Omental fat pad (tissue), 4 donors: ENCODE results near the gene PROZ. TPM values are rescaled to one million over a fixed set of nuclear protein-coding genes. Genes with fewer than 3 reads are reported as not detected.

ENCODE experiments used
- ATAC-seq: fragments of 150-250 bp; one replicate; pipeline ENCODE4 v1.9.1; 2016; ENCODE audit warnings: mild to moderate bottlenecking, moderate library complexity; ENCODE audit not compliant: low FRiP score
- DNase-seq: peaks from one replicate; pipeline ENCODE4 v3.0.0-alpha.2; 2019; ENCODE audit warnings: low spot score
- CTCF ChIP-seq, 3 donors: fragments of 450-650 bp; IDR thresholded peaks; one replicate each; pipeline ENCODE4 v1.5.1; 2016 to 2017; ENCODE audit warnings: antibody characterized with exemption in 3 of 3, mild to moderate bottlenecking in 3 of 3, moderate library complexity in 2 of 3
- total RNA-seq, 4 donors: library from RNA; depleted of rRNA; stranded (reverse); fragments of >200 nt; gene quantifications; one replicate each; pipeline ENCODE4 v1.1.0, GENCODE V29; 2016

PROZ gene
- total RNA-seq, 4 donors from 2014 or later, result not detected

- TF ChIP-seq CTCF (IDR thresholded peaks at IDR 0.05), result no peak
- no peak for DNase-seq
- ATAC-seq, result no peak
These were observed 13.0 kb upstream of the PROZ start for GRCh38 chr13:113145496-113145895.

- DNase-seq (no peak), ATAC-seq (no peak)
- TF ChIP-seq CTCF (IDR thresholded peaks at IDR 0.05), result no peak
These were observed 12.4 kb upstream of the PROZ start for GRCh38 chr13:113145911-113146598.

GRCh38 chr13:113146750-113147149, 11.7 kb upstream of the PROZ start:
- no peak for DNase-seq
- ATAC-seq, result no peak
- TF ChIP-seq CTCF (IDR thresholded peaks at IDR 0.05), result no peak

GRCh38 chr13:113147206-113147605, 11.2 kb upstream of the PROZ start:
- DNase-seq (no peak), ATAC-seq (no peak)

GRCh38 chr13:113148407-113148806, 10.0 kb upstream of the PROZ start:
- no peak for DNase-seq
- no peak for ATAC-seq

More at GRCh38 chr13:113147206-113147605, 11.2 kb upstream of the PROZ start:
- no peak for TF ChIP-seq CTCF (IDR thresholded peaks at IDR 0.05)

GRCh38 chr13:113148940-113149503, 9.4 kb upstream of the PROZ start:
- TF ChIP-seq CTCF (IDR thresholded peaks at IDR 0.05), result no peak

More at GRCh38 chr13:113148407-113148806, 10.0 kb upstream of the PROZ start:
- TF ChIP-seq CTCF (IDR thresholded peaks at IDR 0.05), result no peak

More at GRCh38 chr13:113148940-113149503, 9.4 kb upstream of the PROZ start:
- DNase-seq (no peak), ATAC-seq (no peak)
